Heart left ventricle (tissue), 16 donors: ENCODE data around the gene ASIC3. TPM values are rescaled to one million over a fixed set of nuclear protein-coding genes. Genes with fewer than 3 reads are reported as not detected.

Experiments used
- ATAC-seq, 4 donors: fragments of 200-7000 bp; cut with Tn5 transposase; one replicate each; pipeline ENCODE4 v1.9.1; 2020 to 2022; ENCODE audit warnings: moderate library complexity in 4 of 4, mild to moderate bottlenecking in 3 of 4, moderate number of reproducible peaks in 1 of 4
- DNase-seq, 5 donors: peaks; one replicate each; pipeline ENCODE4 v3.0.0-alpha.2; 2020
- H3K27ac ChIP-seq, 12 donors: fragments of 200-600 bp; sonication (generic) in 4 of 12; one replicate each; pipeline versions ENCODE4 v1.5.0 to v1.8.0; 2016 to 2022; ENCODE audit warnings: mild to moderate bottlenecking in 2 of 12
- H3K27me3 ChIP-seq, 9 donors: fragments of 200-600 bp; sonication (generic) in 2 of 9; one replicate each; pipeline versions ENCODE4 v1.5.1 to v1.8.0; 2016 to 2022; ENCODE audit warnings: mild to moderate bottlenecking in 3 of 9
- H3K36me3 ChIP-seq, 9 donors: fragments of 200-600 bp; sonication (generic) in 2 of 9; one replicate each; pipeline versions ENCODE4 v1.5.0 to v1.8.0; 2018 to 2022; ENCODE audit warnings: mild to moderate bottlenecking in 2 of 9
- H3K4me1 ChIP-seq, 12 donors: fragments of 200-600 bp; sonication (generic) in 4 of 12; one replicate each; pipeline versions ENCODE4 v1.5.0 to v1.8.0; 2016 to 2022; ENCODE audit warnings: mild to moderate bottlenecking in 3 of 12
- H3K4me3 ChIP-seq, 12 donors: fragments of 200-600 bp; sonication (generic) in 4 of 12; one replicate each; pipeline versions ENCODE4 v1.5.0 to v1.8.0; 2017 to 2022; ENCODE audit warnings: mild to moderate bottlenecking in 9 of 12, moderate library complexity in 4 of 12
- H3K9me3 ChIP-seq, 12 donors: fragments of 200-600 bp; sonication (generic) in 4 of 12; one replicate each; pipeline versions ENCODE4 v1.5.0 to v1.8.0; 2016 to 2022; ENCODE audit warnings: mild to moderate bottlenecking in 1 of 12
- POLR2A ChIP-seq, 2 donors: fragments of 450-650 bp; IDR thresholded peaks; one replicate each; pipeline ENCODE4 v1.6.1; 2017; ENCODE audit warnings: antibody characterized with exemption in 2 of 2, mild to moderate bottlenecking in 2 of 2, moderate library complexity in 2 of 2
- WGBS, 4 donors: extraction: QIAGEN DNeasy Blood & Tissue Kit in 2 of 4; methylation state at CpG; one replicate each; pipeline versions ENCODE4 v1.1.5 to v1.1.7; 2013 to 2018; 5-methylcytosine and 5-hydroxymethylcytosine counted together
- intact Hi-C, 10 donors: fragments of 100-400 bp; cut with DNase I; formaldehyde crosslinking; loops; one replicate each; pipeline versions ENCODE4 v1.11.1 to v1.14.2; 2022
- polyA plus RNA-seq, 2 donors: library from polyadenylated mRNA; stranded (reverse); fragments of 200-250 nt; gene quantifications; one replicate each; pipeline ENCODE4 v1.2.3, GENCODE V29; 2013
- total RNA-seq, 9 donors: library from RNA; depleted of rRNA in 2 of 9; stranded (reverse); fragments of >200 nt in 2 of 9; fragmentation: NEBNext Ultra II Directional in 3 of 9; extraction: Animal tissue kit (Norgen Biotek cat#: 25700) in 3 of 9; gene quantifications; one replicate each; pipeline versions ENCODE4 v1.1.0 to v1.2.4, GENCODE V29; 2016 to 2023
- TF ChIP-seq, protein P1 (sequence below), 12 donors: fragments of 200-600 bp; sonication (generic) in 4 of 12; IDR thresholded peaks; one replicate each; pipeline versions ENCODE4 v1.5.0 to v1.8.0; 2018 to 2022; ENCODE audit warnings: antibody characterized with exemption in 12 of 12, mild to moderate bottlenecking in 5 of 12
- donor health status: ischemic (EF 13 %, LVEDD 7.1; RV severe dilation, severe dysfunction).
- donor health status: healthy with polysubstance abuse.
- donor health status: DM: no; HTN: yes; CAD: no.
- donor health status: DM: no; HTN: no; CAD: no.
- donor health status: ischemic (EF 25% LVEDD 6.9; RV normal size, moderate dysfunction).
- donor health status: ischemic (EF 25% LVEDD 5.7; RV mildly dilated, moderate dysfunction).
- donor health status: healthy.
- donor health status: DM: yes; HTN: yes; CAD: no.
- donor health status: ischemic (EF 35%, LVEDD 5.7; RV mildly dilated, moderate dysfunction).
- donor health status: nonischemic (EF 11% LVEDD 7.7; RV severe dilation, severe dysfunction).
- donor health status: DM: yes; HTN: yes; CAD: no.
- donor health status: PGD.
- donor health status: ischemic (EF 29% LVEDD 5.4; RV normal size, mild dysfunction).
- donor health status: nonischemic (EF 23%, LVEDD 6.1; RV moderate dilation, normal function).

ASIC3 gene
- total and polyA plus RNA-seq, 11 donors = 2.7 to 12.9 (median 4.8) TPM

- intact Hi-C loops = loop anchor here in 1 of 10 donors (10.0 kb wide), 1 partner anchor 69 kb away; the partner anchor contains the start of genes ABCB8 and ATG9B
- Histone ChIP-seq H3K36me3 (peaks cover 0 to 7% (median 4%) of the 10 kb centered on the region in 9 donors), H3K4me1 (peaks cover 0 to 50% (median 35%) of the 10 kb centered on the region in 12 donors), H3K27me3 (no peaks in the 10 kb centered on the region), H3K4me3 (no peak overlapping the region), H3K27ac (no peak overlapping the region), H3K9me3 (no peaks in the 10 kb centered on the region)
- TF ChIP-seq POLR2A (IDR thresholded peaks at IDR 0.05) = no peak
- TF ChIP-seq, protein P1, sequence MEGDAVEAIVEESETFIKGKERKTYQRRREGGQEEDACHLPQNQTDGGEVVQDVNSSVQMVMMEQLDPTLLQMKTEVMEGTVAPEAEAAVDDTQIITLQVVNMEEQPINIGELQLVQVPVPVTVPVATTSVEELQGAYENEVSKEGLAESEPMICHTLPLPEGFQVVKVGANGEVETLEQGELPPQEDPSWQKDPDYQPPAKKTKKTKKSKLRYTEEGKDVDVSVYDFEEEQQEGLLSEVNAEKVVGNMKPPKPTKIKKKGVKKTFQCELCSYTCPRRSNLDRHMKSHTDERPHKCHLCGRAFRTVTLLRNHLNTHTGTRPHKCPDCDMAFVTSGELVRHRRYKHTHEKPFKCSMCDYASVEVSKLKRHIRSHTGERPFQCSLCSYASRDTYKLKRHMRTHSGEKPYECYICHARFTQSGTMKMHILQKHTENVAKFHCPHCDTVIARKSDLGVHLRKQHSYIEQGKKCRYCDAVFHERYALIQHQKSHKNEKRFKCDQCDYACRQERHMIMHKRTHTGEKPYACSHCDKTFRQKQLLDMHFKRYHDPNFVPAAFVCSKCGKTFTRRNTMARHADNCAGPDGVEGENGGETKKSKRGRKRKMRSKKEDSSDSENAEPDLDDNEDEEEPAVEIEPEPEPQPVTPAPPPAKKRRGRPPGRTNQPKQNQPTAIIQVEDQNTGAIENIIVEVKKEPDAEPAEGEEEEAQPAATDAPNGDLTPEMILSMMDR (IDR thresholded peaks at IDR 0.05) = no peak
- DNase-seq (no peak), ATAC-seq (no peak)
- 93 to 98% (median 93%) methylated on average over 6 of the region's 6 CpGs for WGBS, 4 donors
Observed at GRCh38 chr7:151093748-151094147, 45.4 kb downstream of the ASIC3 start.

- H3K36me3 ChIP-seq = peaks cover 0 to 7% (median 4%) of the 10 kb centered on the region in 9 donors
- intact Hi-C loops = loop anchor here in 1 of 10 donors (10.0 kb wide), 1 partner anchor 70 kb away; the partner anchor contains the start of genes ABCB8 and ATG9B
- WGBS, 4 donors = 64 to 72% (median 70%) methylated on average over 5 of the region's 5 CpGs
- ATAC-seq (no peak), DNase-seq (no peak)
- no peaks in the 10 kb centered on the region for H3K27me3 ChIP-seq
- no peak overlapping the region for H3K4me3 ChIP-seq
- no peak overlapping the region for H3K27ac ChIP-seq
- no peaks in the 10 kb centered on the region for H3K9me3 ChIP-seq
- H3K4me1 ChIP-seq = peaks cover 0 to 46% (median 31%) of the 10 kb centered on the region in 12 donors
- TF ChIP-seq, protein P1 (IDR thresholded peaks at IDR 0.05) = no peak
- no peak for TF ChIP-seq POLR2A (IDR thresholded peaks at IDR 0.05)
Observed at GRCh38 chr7:151094675-151095074, 46.3 kb downstream of the ASIC3 start.

DNA sequence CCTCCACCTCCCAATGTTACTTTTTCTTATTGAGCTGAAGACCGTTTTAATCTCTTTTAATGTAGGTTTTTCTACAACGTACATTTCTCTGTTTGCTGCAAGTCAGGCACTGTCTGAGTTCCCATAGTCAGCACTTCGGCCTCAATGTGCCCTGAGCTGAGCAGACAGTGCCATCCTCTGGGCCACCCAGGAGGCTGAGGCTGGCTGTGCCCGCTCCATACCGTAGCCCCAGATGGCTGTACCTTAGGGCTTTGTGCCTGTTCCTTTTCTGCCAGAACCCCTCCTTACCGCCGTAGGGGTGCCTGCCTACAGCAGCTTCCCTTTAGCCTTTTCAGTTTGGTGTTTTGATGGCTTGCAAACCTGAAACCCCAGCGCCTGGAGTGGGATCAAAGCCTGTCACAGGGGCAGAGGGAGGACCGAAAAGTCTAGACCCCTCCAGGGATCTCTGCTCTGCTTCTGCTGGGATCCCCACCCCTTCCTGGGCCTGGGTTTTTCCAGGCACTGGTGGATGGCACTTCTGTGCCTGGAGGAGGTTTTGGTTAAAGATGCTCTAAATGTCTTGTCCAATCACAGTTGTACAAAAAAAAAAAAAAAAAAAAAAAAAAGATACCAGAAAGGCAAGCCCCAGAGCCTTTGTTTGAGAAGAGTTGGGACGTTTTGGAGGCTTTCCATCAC is 46.9 kb downstream of the ASIC3 start:
- H3K4me3 ChIP-seq = no peak overlapping the region
- peaks cover 0 to 7% (median 4%) of the 10 kb centered on the region in 9 donors for H3K36me3 ChIP-seq
- H3K4me1 ChIP-seq = peaks cover 0 to 43% (median 30%) of the 10 kb centered on the region in 12 donors
- no peak for TF ChIP-seq POLR2A (IDR thresholded peaks at IDR 0.05)
- DNase-seq (no peak), ATAC-seq (no peak)
- no peaks in the 10 kb centered on the region for H3K9me3 ChIP-seq
- no peaks in the 10 kb centered on the region for H3K27me3 ChIP-seq
- H3K27ac ChIP-seq = no peak overlapping the region
- intact Hi-C loops = loop anchor here in 1 of 10 donors (10.0 kb wide), 1 partner anchor 70 kb away; the partner anchor contains the start of genes ABCB8 and ATG9B
- WGBS, 4 donors = 72 to 78% (median 76%) methylated on average over 10 of the region's 10 CpGs

DNA sequence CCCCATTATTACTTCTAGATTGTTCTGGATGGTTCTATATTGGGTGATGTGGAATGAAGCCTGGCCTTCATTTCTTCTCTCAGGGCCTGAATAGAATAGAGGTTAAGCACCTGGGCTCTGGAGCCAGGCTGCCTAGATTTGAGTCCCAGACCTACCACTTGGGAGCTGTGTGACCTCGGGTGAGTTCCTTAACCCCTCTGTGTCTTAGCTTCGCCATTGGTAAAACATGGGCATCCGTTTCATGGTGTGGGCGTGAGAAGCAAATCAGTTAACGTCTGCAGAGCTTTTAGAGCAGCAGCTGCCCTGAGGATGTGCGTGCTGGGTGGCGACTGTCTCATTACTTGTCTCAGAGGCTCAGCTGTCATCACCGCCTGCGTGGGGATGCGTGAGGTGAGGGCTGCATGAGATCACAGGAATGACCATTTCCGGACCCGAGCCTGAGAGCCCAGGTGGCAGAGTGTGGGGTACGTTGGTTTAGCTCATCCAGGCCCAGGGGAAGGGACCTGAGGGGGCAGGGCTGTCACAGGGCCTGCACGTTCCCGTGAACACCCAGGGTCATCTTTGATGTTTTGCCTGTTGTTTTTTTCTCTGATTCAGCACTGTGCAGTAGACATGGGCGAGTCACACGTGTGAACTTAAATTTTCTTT is 47.6 kb downstream of the ASIC3 start:
- Histone ChIP-seq H3K4me3 (no peak overlapping the region), H3K9me3 (no peaks in the 10 kb centered on the region), H3K4me1 (peaks cover 0 to 40% (median 29%) of the 10 kb centered on the region in 12 donors), H3K27ac (no peak overlapping the region), H3K27me3 (no peaks in the 10 kb centered on the region), H3K36me3 (peaks cover 0 to 7% (median 4%) of the 10 kb centered on the region in 9 donors)
- DNase-seq = no peak
- TF ChIP-seq, protein P1 (IDR thresholded peaks at IDR 0.05) = no peak
- no peak for TF ChIP-seq POLR2A (IDR thresholded peaks at IDR 0.05)
- intact Hi-C loops = loop anchor here in 1 of 10 donors (10.0 kb wide), 1 partner anchor 71 kb away; the partner anchor contains the start of genes ABCB8 and ATG9B
- ATAC-seq = no peak
- 68 to 83% (median 81%) methylated on average over 13 to 17 of the region's 17 CpGs for WGBS, 4 donors
